ENCODE data around the gene KCNQ1. TPM values are rescaled to one million over a fixed set of nuclear protein-coding genes. Genes with fewer than 3 reads are reported as not detected.

KCNQ1 gene
- total and polyA plus RNA-seq, 2 experiments from 2014 or later = not detected

DNA sequence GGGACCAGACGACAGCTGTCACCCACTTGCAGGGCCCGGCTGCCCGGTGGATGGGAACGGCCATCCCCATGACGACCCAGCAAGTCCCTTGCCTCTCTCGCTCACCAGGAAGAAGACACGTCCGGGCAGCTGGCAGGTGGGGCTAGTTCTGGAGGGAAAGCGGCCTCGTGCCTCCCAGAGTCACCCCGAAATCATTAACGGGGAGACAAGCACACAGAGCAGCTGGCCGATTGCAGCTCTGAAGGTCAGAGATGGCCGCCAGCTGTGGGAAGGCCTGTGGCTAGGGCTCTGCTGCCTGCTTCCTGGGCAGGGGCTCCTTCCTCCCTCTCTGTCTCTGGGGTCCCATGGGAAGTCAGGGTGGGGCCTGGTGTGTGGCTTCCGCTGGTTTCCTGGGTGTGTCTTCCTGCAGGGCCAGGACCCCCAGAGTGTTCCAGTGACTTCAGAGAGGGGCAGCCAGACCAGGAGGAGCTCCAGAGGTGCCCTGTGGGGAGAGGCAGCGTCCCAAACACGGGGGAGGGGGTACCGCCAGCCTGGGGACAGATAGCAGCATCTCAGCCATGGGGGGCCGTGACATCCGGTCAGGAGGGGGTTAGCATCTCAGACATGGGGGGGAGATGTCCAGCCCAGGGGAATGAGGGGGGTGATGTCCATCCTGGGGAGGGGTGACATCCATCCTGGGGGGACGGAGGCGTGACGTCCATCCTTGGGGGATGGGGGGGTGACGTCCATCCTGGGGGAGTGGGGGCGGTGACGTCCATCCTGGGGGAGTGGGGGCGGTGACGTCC is 114.9 kb downstream of the KCNQ1 start:
- H3F3A ChIP-seq (ENCODE audit: insufficient read depth) = no peaks in the 10 kb centered on the region
- no peak overlapping the region for H3K9ac ChIP-seq
- H3K36me3 ChIP-seq (ENCODE audit: low read depth) = no peaks in the 10 kb centered on the region
- in situ Hi-C loops (cut with MboI) = no loop called here
- no peak overlapping the region for H2AFZ ChIP-seq
- TF ChIP-seq EZH2phosphoT487 (IDR thresholded peaks at IDR 0.05; ENCODE audit: insufficient read depth, low read depth) = no peak
- no peak overlapping the region for H3K4me2 ChIP-seq (ENCODE audit: unreplicated experiment)
- no peaks in the 10 kb centered on the region for H3K9me2 ChIP-seq (ENCODE audit: insufficient read depth)
- H3K79me2 ChIP-seq (ENCODE audit: insufficient read depth) = no peaks in the 10 kb centered on the region
- no peaks in the 10 kb centered on the region for H3K9me3 ChIP-seq (ENCODE audit: low read depth)
- 73 to 74% methylated on average over 22 to 28 of the region's 28 CpGs for WGBS, 2 experiments (ENCODE audit: low coverage in 1 of 2, low lambda C conversion rate in 2 of 2, missing lambda C conversion rate in 2 of 2)
- H4K20me1 ChIP-seq (ENCODE audit: insufficient read depth) = no peaks in the 10 kb centered on the region
- DNase-seq = no peak
- no peak overlapping the region for H3K4me3 ChIP-seq
- no peaks in the 10 kb centered on the region for H3K4me1 ChIP-seq (ENCODE audit: insufficient read depth)
- no peak overlapping the region for H3K27ac ChIP-seq
- peaks cover 19% of the 10 kb centered on the region; the same call in 1 of the 2 replicates for H3K27me3 ChIP-seq (replicated peaks; ENCODE audit: insufficient read depth)

DNA sequence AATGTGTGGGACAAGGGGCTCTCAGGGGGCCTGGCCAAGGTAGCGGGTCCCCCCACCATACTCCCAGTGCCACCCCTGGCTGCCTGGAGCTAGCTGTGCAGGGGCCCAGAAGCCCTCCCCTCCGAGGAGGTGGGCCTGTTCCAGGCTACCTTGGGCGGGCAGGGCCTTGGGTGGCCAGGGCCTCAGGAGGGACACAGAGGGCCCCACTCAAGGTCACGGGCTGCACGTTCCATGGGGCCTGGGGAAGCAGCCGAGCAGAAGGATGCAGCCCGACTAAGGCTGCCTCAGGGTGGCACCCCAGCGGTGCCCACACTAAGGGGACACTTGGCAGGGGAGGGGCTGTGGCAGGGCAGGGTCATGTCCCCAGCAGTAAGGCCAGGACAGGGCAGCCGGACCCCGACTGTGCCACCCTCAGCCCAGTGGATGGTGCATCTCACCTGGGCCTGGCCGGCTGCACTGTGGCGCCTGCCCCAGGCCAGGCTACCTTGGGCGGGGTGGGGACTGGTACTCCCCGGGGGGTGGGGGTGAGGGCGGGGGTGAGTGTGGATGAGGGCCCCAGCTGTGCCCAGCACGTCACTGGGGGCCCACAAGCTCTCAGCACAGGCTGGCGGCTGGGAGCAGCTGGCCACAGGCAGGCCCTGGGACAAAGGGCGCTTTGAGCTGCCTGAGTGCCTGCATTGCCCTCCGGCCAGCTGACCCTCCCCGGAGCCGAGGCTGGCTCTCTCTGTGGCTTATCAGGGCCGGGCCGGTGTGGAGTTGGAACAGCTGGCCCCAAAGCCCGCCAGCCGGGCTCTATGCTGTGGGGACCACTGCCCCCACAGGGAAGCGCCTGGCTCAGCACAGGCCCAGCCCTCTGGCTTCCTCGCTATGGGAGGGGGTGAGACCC is 117.1 kb downstream of the KCNQ1 start:
- H3K9me2 ChIP-seq (ENCODE audit: insufficient read depth) = no peaks in the 10 kb centered on the region
- 70 to 75% methylated on average over 18 to 23 of the region's 27 CpGs for WGBS, 2 experiments (ENCODE audit: low coverage in 1 of 2, low lambda C conversion rate in 2 of 2, missing lambda C conversion rate in 2 of 2)
- no peaks in the 10 kb centered on the region for H3K9me3 ChIP-seq (ENCODE audit: low read depth)
- in situ Hi-C loops (cut with MboI) = no loop called here
- H3K36me3 ChIP-seq (ENCODE audit: low read depth) = no peaks in the 10 kb centered on the region
- H3K4me1 ChIP-seq (ENCODE audit: insufficient read depth) = no peaks in the 10 kb centered on the region
- no peaks in the 10 kb centered on the region for H3K79me2 ChIP-seq (ENCODE audit: insufficient read depth)
- no peak overlapping the region for H3K27ac ChIP-seq
- no peak for TF ChIP-seq EZH2phosphoT487 (IDR thresholded peaks at IDR 0.05; ENCODE audit: insufficient read depth, low read depth)
- no peak for TF ChIP-seq EZH2 (IDR thresholded peaks at IDR 0.05; ENCODE audit: insufficient read depth, poor library complexity, severe bottlenecking)
- peaks cover 13% of the 10 kb centered on the region; the same call in 1 of the 2 replicates for H3K27me3 ChIP-seq (replicated peaks; ENCODE audit: insufficient read depth)
- no peak overlapping the region for H3K4me3 ChIP-seq
- no peaks in the 10 kb centered on the region for H4K20me1 ChIP-seq (ENCODE audit: insufficient read depth)
- H3K4me2 ChIP-seq (ENCODE audit: unreplicated experiment) = no peak overlapping the region
- no peaks in the 10 kb centered on the region for H3F3A ChIP-seq (ENCODE audit: insufficient read depth)
- no peak overlapping the region for H2AFZ ChIP-seq
- H3K9ac ChIP-seq = no peak overlapping the region
- DNase-seq = no peak

DNA sequence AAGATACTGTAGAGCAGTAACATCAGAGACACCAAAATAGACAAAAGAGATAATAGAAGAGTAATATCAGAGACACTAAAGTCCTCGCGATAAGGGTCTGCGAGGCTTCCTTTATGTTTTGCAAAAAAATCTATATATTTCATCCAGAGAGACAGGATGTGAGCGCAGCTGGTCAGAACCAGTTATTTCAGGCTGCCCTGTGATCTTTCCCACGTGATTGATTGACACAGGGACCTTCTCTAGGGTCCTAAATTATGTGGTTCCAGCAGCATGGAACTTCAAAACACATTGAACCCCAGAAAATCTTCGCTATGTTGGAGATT is 118.0 kb downstream of the KCNQ1 start:
- Histone ChIP-seq H3K27me3 (replicated peaks; ENCODE audit: insufficient read depth) (0 out of 2 replicates have a peak, but pooled peaks cover 9% of the 10 kb centered on the region), H3K4me2 (ENCODE audit: unreplicated experiment) (no peak overlapping the region), H4K20me1 (ENCODE audit: insufficient read depth) (no peaks in the 10 kb centered on the region), H3K9ac (no peak overlapping the region), H3K36me3 (ENCODE audit: low read depth) (no peaks in the 10 kb centered on the region), H3K9me2 (ENCODE audit: insufficient read depth) (no peaks in the 10 kb centered on the region), H3K79me2 (ENCODE audit: insufficient read depth) (no peaks in the 10 kb centered on the region), H3F3A (ENCODE audit: insufficient read depth) (no peaks in the 10 kb centered on the region), H3K4me3 (no peak overlapping the region), H3K4me1 (ENCODE audit: insufficient read depth) (no peaks in the 10 kb centered on the region), H3K9me3 (ENCODE audit: low read depth) (no peaks in the 10 kb centered on the region), H2AFZ (no peak overlapping the region), H3K27ac (no peak overlapping the region)
- WGBS, 2 experiments (ENCODE audit: low coverage in 1 of 2, low lambda C conversion rate in 2 of 2, missing lambda C conversion rate in 2 of 2) = 74 to 78% methylated on average over 6 of the region's 6 CpGs
- TF ChIP-seq EZH2 (IDR thresholded peaks at IDR 0.05; ENCODE audit: insufficient read depth, poor library complexity, severe bottlenecking) = no peak
- no peak for TF ChIP-seq EZH2phosphoT487 (IDR thresholded peaks at IDR 0.05; ENCODE audit: insufficient read depth, low read depth)
- in situ Hi-C loops (cut with MboI) = no loop called here
- DNase-seq = no peak

DNA sequence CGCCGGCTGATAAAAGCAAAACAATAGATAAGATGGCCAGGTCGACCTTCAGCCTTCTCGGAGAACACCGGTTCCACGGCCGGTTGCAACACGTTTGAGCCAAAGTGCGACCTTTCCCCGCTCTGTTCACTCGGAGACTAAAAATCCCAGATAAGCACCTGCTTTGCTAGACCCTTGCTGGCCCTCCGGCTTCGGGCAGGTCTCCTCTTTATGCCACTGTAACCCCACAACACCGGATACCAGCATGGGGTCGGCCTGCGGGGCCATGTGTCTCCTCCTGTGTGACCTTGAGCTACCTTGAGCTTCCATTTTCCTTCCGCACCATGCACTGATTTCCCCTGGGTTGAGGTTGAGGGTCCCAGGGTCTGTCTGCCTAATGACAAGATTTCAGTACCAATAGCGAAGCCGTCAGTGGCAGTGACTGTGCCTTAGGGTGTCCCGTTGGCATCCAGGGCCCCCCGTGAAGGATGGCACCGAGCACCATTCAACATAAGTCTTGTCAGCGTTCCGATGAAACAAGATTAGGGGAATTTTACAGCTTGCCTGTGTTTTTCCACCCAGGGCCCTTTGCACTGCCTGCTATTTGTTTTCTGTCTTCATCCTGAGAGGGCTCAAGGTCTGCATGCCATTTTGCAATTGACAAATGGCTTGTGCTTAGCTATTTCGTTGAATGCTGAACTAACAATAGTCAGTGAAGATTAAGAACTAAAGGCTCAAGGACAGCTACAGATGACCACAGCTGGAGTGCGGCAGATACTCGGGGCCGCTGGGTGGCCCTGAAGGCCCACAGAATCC is 118.6 kb downstream of the KCNQ1 start:
- 84 to 85% methylated on average over 28 of the region's 28 CpGs for WGBS, 2 experiments (ENCODE audit: low coverage in 1 of 2, low lambda C conversion rate in 2 of 2, missing lambda C conversion rate in 2 of 2)

More for the DNA sequence above, 118.6 kb downstream of the KCNQ1 start:
- H3K79me2 ChIP-seq (ENCODE audit: insufficient read depth) = no peaks in the 10 kb centered on the region
- no peaks in the 10 kb centered on the region for H3K9me2 ChIP-seq (ENCODE audit: insufficient read depth)
- H3K27ac ChIP-seq = no peak overlapping the region
- no peaks in the 10 kb centered on the region for H4K20me1 ChIP-seq (ENCODE audit: insufficient read depth)
- H3K4me1 ChIP-seq (ENCODE audit: insufficient read depth) = no peaks in the 10 kb centered on the region
- in situ Hi-C loops (cut with MboI) = no loop called here
- TF ChIP-seq EZH2 (IDR thresholded peaks at IDR 0.05; ENCODE audit: insufficient read depth, poor library complexity, severe bottlenecking) = no peak
- no peak for TF ChIP-seq EZH2phosphoT487 (IDR thresholded peaks at IDR 0.05; ENCODE audit: insufficient read depth, low read depth)
- H3K27me3 ChIP-seq (replicated peaks; ENCODE audit: insufficient read depth) = 0 out of 2 replicates have a peak, but pooled peaks cover 9% of the 10 kb centered on the region
- no peaks in the 10 kb centered on the region for H3F3A ChIP-seq (ENCODE audit: insufficient read depth)
- H3K36me3 ChIP-seq (ENCODE audit: low read depth) = no peaks in the 10 kb centered on the region
- no peak overlapping the region for H2AFZ ChIP-seq
- DNase-seq = no peak
- H3K4me3 ChIP-seq = no peak overlapping the region
- H3K9me3 ChIP-seq (ENCODE audit: low read depth) = no peaks in the 10 kb centered on the region
- H3K4me2 ChIP-seq (ENCODE audit: unreplicated experiment) = no peak overlapping the region
- no peak overlapping the region for H3K9ac ChIP-seq
